ENCODE measurements around the gene RAB2B.
A peak's percentile ranks its signal among the peaks of the same experiment; 100 is the strongest.

Gene RAB2B

DNA sequence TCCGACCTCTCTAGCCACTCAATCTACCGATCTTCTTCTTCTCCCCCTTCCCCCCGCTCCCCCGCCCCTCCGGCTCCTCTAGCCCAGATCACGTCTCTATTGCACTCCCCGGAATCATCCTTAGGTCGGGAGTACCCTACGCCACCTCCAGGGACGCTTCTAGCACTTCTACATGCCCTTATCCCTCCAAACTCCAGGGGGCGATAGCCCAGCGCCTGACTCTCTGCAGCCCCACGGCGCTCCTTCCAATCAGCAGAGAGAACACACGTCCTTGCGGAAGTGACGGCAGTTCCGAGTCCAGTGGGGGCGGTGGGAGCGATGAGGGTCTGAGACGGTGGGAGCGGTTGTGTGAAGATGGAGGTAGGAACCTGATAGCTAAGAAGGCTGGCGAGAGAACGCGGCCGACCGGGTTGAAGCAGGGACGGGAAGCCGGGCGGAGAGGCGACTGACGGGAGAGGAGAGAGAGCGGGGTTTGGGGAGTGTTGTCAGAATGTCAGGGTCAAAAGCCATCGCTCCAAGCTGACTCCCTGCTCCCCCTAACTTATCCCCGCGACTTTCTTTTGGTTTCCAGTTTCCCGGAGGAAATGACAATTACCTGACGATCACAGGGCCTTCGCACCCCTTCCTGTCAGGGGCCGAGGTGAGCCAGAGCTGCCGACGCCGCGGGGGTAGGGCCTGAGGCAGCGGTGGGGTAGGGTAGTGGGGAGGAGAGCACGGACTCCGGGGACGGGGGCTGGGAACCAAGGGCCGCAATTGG, at the start of gene RAB2B, which contains the start of gene TOX4:
RAB2B (minus strand) TSS at position 35 of the 757 bp plus-strand sequence. CDS start 87 bp downstream, outside the sequence.
TOX4 (plus strand) TSS at position 271 of the 757 bp plus-strand sequence; CDS start at position 355, 84 bp downstream.
- DNase-seq (ENCODE audit: low read depth in 2 of 2, low spot score in 1 of 2) = peak; percentile 69 to 84

DNA sequence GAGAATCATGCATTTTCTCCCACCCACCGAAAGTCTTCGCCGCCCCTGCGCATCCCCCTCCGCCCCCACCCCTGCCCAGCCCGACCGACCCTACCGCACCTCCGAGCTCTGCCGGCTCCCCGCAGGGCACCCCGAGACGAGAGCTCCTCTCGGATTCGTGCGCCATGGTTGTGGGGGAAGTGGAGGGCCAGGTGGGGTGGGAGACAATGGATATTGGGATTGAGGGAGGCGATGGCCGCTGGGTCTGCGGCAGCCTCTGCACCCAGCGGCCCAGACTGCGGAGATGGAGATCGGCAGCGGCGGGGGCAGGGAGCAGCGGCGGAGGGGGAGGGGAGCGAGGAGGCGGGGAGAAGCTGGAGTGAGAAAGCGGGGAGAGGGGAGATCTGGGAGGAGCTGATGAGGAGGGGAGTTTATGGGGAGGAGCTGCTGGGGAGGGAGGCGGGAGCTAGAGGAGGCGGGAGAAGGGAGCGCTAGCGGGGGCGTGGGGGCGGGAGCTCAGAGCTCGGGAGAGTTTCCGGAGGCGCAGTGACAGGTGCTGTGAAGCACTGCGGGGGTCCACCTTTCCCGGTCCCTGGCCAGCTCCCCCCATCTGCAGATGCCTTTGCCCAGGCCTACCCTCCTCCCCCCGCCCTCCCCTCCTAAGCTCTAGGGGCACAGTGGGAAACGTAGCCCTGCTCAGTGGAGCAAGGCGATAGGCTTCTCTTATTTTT, 49.4 kb upstream of the RAB2B start, which contains the start of gene SALL2:
SALL2 (minus strand) TSS at position 385 of the 710 bp plus-strand sequence; CDS start at position 166, 219 bp downstream.
- peak; percentile 14 to 30 for DNase-seq (ENCODE audit: low read depth in 2 of 2, low spot score in 1 of 2)

DNA sequence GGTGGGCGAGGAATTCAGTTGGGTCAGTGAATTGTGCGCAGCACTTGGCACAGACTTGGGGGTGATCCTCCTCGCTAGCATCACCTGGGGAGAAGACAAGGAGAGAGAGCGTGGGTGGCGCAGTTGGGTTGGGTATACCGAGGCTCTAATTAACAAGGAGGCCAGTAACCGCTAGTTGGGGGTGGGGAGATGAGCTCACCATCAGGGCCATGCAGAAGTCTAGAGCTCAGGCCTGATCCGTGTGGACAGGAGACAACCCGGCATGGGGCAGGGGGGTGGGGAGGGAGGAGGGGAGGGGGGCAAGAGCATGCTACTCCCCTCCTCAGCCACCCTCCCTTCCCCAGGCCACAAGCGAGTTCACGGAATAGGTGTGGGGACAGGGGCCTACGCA, 48.8 kb upstream of the RAB2B start:
- DNase-seq (ENCODE audit: low read depth in 2 of 2, low spot score in 1 of 2) = no peak

DNA sequence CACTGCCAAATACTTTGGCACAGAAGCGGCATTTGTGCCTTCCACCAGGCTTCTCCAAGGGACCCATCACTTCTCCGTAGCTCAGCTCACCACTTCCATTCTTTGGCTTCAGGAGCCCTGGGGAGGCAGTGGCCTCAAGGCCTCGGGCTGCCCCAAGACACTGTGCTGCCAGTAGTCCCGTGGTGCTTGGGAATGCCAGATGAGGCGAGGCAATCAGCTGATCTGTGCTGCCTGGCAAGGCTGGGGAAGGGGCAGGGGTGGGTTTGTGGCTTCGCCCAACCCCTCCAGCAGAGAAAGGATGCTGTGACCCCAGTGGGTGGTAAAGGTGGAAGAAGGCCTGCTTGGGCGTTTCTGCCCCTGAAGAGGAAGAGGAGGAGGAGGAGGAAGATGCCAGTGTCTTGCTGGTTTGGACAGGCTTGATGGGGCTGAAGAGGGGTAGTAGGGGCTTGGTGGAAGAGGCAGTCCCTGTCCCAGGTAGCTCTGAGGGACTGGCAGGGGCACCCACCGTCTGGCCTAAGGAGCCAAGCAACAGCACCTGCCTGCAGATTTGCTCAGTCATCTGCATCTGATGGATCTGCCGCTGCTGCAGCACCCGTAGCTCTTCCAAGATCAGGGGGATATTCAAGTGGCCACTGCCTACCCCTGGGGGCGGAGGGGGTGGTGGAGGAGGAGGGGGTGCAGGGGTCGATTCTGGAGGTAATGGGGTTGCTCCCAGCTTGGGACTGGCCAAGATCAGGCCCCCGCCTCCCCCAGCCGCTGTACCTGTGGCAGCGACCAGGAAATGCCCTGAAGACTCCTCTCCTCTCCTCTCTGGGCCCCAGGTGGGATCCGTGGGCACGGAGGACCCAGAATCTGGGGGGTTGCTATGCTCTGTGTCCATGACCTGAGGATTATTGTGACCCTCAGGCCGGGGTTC, 48.1 kb upstream of the RAB2B start:
- DNase-seq (ENCODE audit: low read depth in 2 of 2, low spot score in 1 of 2) = no peak

DNA sequence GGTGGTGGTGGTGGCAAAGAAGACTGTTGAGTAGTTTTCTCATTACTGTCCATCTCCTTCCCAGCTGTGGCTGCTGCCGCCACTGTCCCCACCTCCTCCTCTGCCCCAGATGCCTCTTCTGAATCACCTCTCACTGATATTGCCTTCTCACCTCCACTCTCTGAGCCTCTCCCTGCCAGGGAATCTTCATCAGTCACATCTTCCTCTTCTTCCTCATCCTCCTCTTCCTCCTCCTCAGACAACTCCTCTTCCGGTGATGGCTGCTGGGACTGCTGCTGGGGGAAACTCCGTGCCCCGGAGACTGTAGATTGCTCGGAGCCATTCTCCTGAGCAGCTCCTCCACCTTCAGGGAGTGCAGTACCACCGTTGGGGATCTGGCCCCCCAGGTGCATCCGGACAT, 46.4 kb upstream of the RAB2B start:
- DNase-seq (ENCODE audit: low read depth in 2 of 2, low spot score in 1 of 2) = no peak

- DNase-seq (ENCODE audit: low read depth in 2 of 2, low spot score in 1 of 2) = no peak
Measured at GRCh38 chr14:21521501-21521900, 44.7 kb upstream of the RAB2B start.

GRCh38 chr14:21520767-21521166, 44.0 kb upstream of the RAB2B start:
- no peak for DNase-seq (ENCODE audit: low read depth in 2 of 2, low spot score in 1 of 2)

DNA sequence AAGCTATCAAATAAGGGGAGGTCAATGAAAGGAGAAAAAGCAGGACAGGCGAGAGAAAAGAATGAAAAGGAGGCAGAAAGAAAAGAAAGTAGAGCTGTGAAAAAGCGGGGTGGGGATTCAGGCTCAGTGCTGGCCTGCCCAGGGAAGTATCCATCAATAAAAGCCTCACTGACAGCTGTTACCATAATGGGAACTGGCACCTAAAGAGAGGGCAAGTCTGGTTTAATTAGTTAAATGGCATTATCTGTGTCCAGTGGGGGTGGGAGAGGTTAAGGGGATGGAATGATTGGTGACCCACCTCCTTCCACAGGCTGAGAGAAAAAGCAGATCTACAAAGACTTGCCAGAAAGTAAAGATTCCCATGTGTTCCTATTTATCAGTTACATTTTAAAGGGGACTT, 42.0 kb upstream of the RAB2B start:
- no peak for DNase-seq (ENCODE audit: low read depth in 2 of 2, low spot score in 1 of 2)

DNA sequence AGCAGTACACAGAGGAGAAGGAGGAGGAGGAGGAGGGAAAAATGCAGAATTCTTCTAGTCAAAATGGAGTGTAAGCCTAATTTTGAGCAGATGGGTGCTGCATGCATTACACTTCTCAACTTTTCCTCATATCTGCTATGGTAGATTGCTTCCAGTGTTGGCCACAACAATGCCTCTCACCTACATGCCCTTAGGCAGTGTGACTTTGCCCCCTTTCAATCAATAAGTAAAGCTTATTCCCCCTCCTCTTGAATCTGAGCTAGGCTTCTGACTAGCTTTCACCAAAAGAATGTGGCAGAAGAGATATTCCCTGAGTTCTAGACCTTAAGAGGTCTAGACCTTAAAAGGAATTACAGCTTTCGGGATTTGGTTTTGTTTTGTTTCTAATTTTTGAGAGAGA, 37.6 kb upstream of the RAB2B start:
- no peak for DNase-seq (ENCODE audit: low read depth in 2 of 2, low spot score in 1 of 2)

DNA sequence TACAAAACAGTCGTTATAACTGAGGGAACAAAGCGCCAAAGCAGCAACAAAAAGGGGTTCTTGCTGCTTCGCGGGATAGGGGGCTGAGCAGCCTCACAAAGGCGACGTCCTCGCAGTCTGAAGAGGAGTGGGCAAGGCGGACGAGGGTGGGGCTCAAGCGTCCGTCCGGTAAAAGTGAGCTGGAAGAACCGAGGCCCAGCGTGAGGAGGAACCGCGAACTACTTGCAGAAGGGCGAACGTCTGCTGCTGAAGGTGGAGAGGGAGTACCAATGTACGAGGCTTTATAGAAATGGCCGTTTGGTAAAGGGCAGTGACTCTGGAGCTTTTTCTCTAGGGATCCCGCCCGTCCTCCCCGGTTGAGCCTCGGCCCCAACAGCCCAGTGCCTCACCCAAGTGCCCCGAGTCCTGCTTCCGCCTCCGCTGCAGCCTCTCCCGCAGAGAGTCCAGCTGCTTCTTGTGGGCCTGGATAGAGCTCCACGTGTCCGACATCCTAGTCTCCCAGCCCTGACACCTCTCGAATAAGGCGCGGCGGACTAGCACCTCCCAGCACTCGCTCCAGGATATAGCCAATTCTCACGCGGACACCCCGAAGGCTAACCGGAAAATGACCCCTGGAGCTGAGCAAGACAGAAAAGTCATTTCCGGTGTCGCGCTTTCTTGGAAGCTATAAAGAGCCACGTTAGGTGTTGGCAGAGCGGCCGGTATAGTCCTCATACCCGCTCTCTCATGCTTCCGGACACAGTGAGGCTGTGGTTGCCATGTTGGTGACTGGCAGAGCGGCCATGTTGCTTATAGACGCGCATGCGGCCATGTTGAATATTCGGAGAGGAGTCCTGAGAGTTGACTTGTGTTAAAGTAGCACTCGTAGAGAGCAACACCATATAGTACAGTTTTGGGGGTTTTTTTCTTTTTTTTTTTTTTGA, 34.2 kb upstream of the RAB2B start, which contains the start of gene METTL3:
METTL3 (minus strand) TSS at position 606 of the 923 bp plus-strand sequence; CDS start at position 489, 117 bp downstream.
- DNase-seq (ENCODE audit: low read depth in 2 of 2, low spot score in 1 of 2) = peak; percentile 68 to 85

GRCh38 chr14:21509432-21510143, 32.8 kb upstream of the RAB2B start:
- DNase-seq (ENCODE audit: low read depth in 2 of 2, low spot score in 1 of 2) = no peak

DNA sequence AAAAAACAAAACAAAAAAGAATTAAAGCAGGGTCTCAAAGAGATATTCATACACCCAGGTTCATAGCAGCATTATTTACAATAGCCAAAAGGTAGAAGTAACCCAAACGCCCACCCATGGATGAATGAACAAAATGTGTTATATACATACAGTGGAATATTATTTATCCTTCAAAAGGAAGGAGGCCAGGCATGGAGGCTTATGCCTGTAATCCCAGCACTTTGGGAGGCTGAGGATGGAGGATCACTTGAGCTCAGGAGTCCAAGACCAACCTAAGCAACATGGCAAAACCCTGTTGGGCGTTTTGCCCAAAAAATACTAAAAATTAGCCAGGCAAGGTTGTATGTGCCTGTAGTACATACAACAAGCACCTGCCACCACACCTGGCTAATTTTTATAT, 29.8 kb upstream of the RAB2B start:
- no peak for DNase-seq (ENCODE audit: low read depth in 2 of 2, low spot score in 1 of 2)

- DNase-seq (ENCODE audit: low read depth in 2 of 2, low spot score in 1 of 2) = no peak
Measured at GRCh38 chr14:21505012-21505553, 28.3 kb upstream of the RAB2B start.

GRCh38 chr14:21503376-21503775, 26.6 kb upstream of the RAB2B start:
- no peak for DNase-seq (ENCODE audit: low read depth in 2 of 2, low spot score in 1 of 2)

DNA sequence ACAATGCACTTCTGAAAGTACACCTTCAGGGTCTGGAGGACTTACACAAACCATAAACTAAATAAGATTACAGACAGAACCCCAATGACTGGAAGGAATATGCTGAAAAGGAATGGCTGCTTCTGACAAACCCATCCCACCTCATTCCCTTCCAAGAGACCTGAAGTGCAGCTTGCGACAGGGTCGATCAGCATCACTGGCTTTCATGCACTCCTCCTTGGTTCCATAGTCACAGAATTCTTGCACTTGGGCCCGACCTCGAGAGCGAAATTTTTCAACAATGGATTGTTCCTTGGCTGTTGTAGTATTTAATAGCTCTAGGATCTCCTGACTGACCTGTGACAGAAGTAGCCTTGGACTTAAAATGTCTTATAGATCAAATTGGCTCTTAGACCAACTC, 24.8 kb upstream of the RAB2B start:
- no peak for DNase-seq (ENCODE audit: low read depth in 2 of 2, low spot score in 1 of 2)

GRCh38 chr14:21498540-21499526, 22.1 kb upstream of the RAB2B start:
- DNase-seq (ENCODE audit: low read depth in 2 of 2, low spot score in 1 of 2) = no peak

DNA sequence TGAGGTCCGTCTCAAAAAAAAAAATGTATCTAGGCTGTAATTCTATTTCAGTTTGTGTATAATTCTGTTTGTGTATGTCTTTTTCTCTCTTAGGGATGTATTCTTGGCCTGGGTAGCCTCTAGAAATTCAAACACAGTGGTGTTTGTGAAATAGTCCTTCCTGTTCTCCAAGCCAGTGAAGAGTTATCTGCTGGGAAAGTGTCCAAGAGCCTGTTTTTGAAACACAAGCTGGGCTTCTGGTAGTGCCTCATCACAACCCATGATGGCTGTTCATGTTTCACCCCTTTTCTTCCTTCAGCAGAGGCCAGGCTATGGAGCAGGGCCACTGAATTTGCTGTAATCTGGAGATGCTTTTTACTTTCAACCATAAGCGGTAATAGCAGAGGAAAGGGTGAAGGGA, 19.7 kb upstream of the RAB2B start:
- DNase-seq (ENCODE audit: low read depth in 2 of 2, low spot score in 1 of 2) = no peak

All from stimulated activated CD8-positive, alpha-beta memory T cell treated with anti-CD3 and anti-CD28 coated beads, Interleukin-4, amount 100 ng/mL, for 1 hour (primary cell).